Endothelial cell of umbilical vein (primary cell): ENCODE measurements around the gene MYO15A. TPM values are rescaled to one million over a fixed set of nuclear protein-coding genes. Genes with fewer than 3 reads are reported as not detected.
A peak's percentile ranks its signal among the peaks of the same experiment; 100 is the strongest.

Source experiments
- BruUV-seq: library from RNA; stranded (reverse); fragments of 400-500 nt; replicated peaks from 2 replicates; lab custom pipeline; 2021; lab: Mats Ljungman, UMichigan
- CTCF ChIA-PET: fragments of 300-600, 350-600 bp; sonication (Branson Sonifier 250); formaldehyde crosslinking; loops from one replicate; lab custom pipeline; 2021; ENCODE audit warnings: antibody characterized with exemption, inconsistent platforms; lab: Charles Lee
- POLR2A ChIA-PET: fragments of 300-600, 350-600 bp; sonication (Branson Sonifier 250); formaldehyde crosslinking; loops from one replicate; lab custom pipeline; 2021; ENCODE audit warnings: antibody characterized with exemption, inconsistent platforms; lab: Charles Lee
- DNase-seq: peaks from one replicate; pipeline ENCODE4 v3.0.0-alpha.2; 2011; ENCODE audit warnings: low read depth, low spot score
- FAIRE-seq: peaks from 2 replicates; lab custom pipeline; 2011; peaks lifted over from hg19 to GRCh38; lab: Jason Lieb, UNC
- H2AFZ ChIP-seq: 2 replicates; pipeline ENCODE4 v1.6.0; 2012; ENCODE audit warnings: low read depth, low read length, control low read depth, inconsistent platforms
- H3K27ac ChIP-seq: 2 replicates; pipeline ENCODE4 v1.5.1; 2011; ENCODE audit warnings: low read depth, mild to moderate bottlenecking, control low read depth, low read length, moderate library complexity; ENCODE audit not compliant: insufficient read depth
- H3K27me3 ChIP-seq, 2 experiments: 2 replicates each; pipeline versions ENCODE4 v1.6.0 to v1.6.1; 2011; ENCODE audit warnings: low read length in 2 of 2, mixed read lengths in 1 of 2; ENCODE audit not compliant: control insufficient read depth in 2 of 2, insufficient read depth in 2 of 2
- H3K36me3 ChIP-seq, 2 experiments: 2 replicates in 1 of 2; 3 replicates in 1 of 2; pipeline ENCODE4 v1.5.1; 2011; ENCODE audit warnings: low read length in 2 of 2, mild to moderate bottlenecking in 1 of 2, moderate library complexity in 1 of 2; ENCODE audit not compliant: control insufficient read depth in 2 of 2, insufficient read depth in 2 of 2; ENCODE audit errors: extremely low read depth in 1 of 2
- H3K4me1 ChIP-seq: 3 replicates; pipeline ENCODE4 v1.5.1; 2011; ENCODE audit warnings: mild to moderate bottlenecking, low read length; ENCODE audit not compliant: control insufficient read depth, insufficient read depth; ENCODE audit errors: extremely low read depth
- H3K4me2 ChIP-seq: 2 replicates; pipeline ENCODE4 v1.6.1; 2011; ENCODE audit warnings: low read length, control low read depth, mixed read lengths; ENCODE audit not compliant: insufficient read depth
- H3K4me3 ChIP-seq, 3 experiments: fragments of 200-600 bp in 1 of 3; sonication (generic), shearing (Covaris generic) in 1 of 3; replicated peaks in 1 of 3; 2 replicates each; pipeline ENCODE4 v1.5.1; 2011 to 2016; ENCODE audit warnings: control low read depth in 3 of 3, low read length in 3 of 3, mild to moderate bottlenecking in 2 of 3, inconsistent platforms in 1 of 3, low read depth in 1 of 3, moderate library complexity in 1 of 3; ENCODE audit not compliant: insufficient read depth in 1 of 3
- H3K79me2 ChIP-seq: 2 replicates; pipeline ENCODE4 v1.6.0; 2012; ENCODE audit warnings: low read length, inconsistent platforms; ENCODE audit not compliant: control insufficient read depth, insufficient read depth
- H3K9ac ChIP-seq: replicated peaks from 2 replicates; pipeline ENCODE3; 2011; ENCODE audit warnings: low read length, control low read depth; ENCODE audit not compliant: insufficient read depth; ENCODE audit errors: extremely low read depth
- H3K9me1 ChIP-seq: replicated peaks from 3 replicates; pipeline ENCODE4 v1.6.0; 2011; ENCODE audit warnings: mild to moderate bottlenecking, low read length; ENCODE audit not compliant: control insufficient read depth, insufficient read depth; ENCODE audit errors: extremely low read depth
- H3K9me3 ChIP-seq: replicated peaks from 2 replicates; pipeline ENCODE4 v1.5.1; 2012; ENCODE audit warnings: low read length, inconsistent platforms; ENCODE audit not compliant: control insufficient read depth, insufficient read depth
- H4K20me1 ChIP-seq: replicated peaks from 2 replicates; pipeline ENCODE3; 2011; ENCODE audit warnings: mild to moderate bottlenecking, low read length; ENCODE audit not compliant: control insufficient read depth, insufficient read depth; ENCODE audit errors: extremely low read depth
- CTCF ChIP-seq, 2 donors: IDR thresholded peaks; 1 replicate in 1 of 2; 2 replicates in 1 of 2; pipeline ENCODE4 v1.5.1; 2011; ENCODE audit warnings: low read length in 2 of 2, mild to moderate bottlenecking in 2 of 2, moderate library complexity in 2 of 2, control low read depth in 1 of 2, inconsistent platforms in 1 of 2, low read depth in 1 of 2; ENCODE audit not compliant: insufficient read depth in 1 of 2; ENCODE audit errors: extremely low read depth in 1 of 2
- EZH2 ChIP-seq: IDR thresholded peaks from 2 replicates; pipeline ENCODE4 v1.6.1; 2012; ENCODE audit warnings: borderline replicate concordance, low read depth, mild to moderate bottlenecking, moderate library complexity, low read length, inconsistent platforms; ENCODE audit not compliant: severe bottlenecking
- FOS ChIP-seq: IDR thresholded peaks from 2 replicates; pipeline ENCODE4 v1.6.1; 2011; ENCODE audit warnings: mild to moderate bottlenecking, low read length, moderate library complexity, borderline replicate concordance; ENCODE audit not compliant: insufficient read depth
- GATA2 ChIP-seq: IDR thresholded peaks from 2 replicates; pipeline ENCODE4 v1.7.0; 2011; ENCODE audit warnings: low read depth, mild to moderate bottlenecking, moderate library complexity, mixed read lengths, low read length; ENCODE audit not compliant: insufficient read length, insufficient read depth
- JUN ChIP-seq: IDR thresholded peaks from 2 replicates; pipeline ENCODE4 v1.6.1; 2011; ENCODE audit warnings: borderline replicate concordance, low read depth; ENCODE audit not compliant: insufficient read length, insufficient read depth
- MAX ChIP-seq: IDR thresholded peaks from 2 replicates; pipeline ENCODE4 v1.6.1; 2011; ENCODE audit not compliant: insufficient read depth, insufficient read length
- MYC ChIP-seq: IDR thresholded peaks from one replicate; pipeline ENCODE4 v1.6.1; 2011; ENCODE audit warnings: mild to moderate bottlenecking, low read depth, low read length
- POLR2A ChIP-seq: IDR thresholded peaks from 2 replicates; pipeline ENCODE4 v1.6.1; 2012; ENCODE audit warnings: low read depth, mild to moderate bottlenecking, control low read depth, low read length
- POLR2AphosphoS5 ChIP-seq: IDR thresholded peaks from 2 replicates; pipeline ENCODE4 v1.6.1; 2012; ENCODE audit warnings: low read depth, mild to moderate bottlenecking, control low read depth, low read length, moderate library complexity; ENCODE audit not compliant: insufficient read depth
- dilution Hi-C: fragments of 300-500 bp; cut with MboI; formaldehyde crosslinking; loops from one replicate; pipeline ENCODE4 v1.15.0; 2019; ENCODE audit warnings: low sequenced_read_pairs; ENCODE audit not compliant: extremely low pct_ligation_motif_present
- intact Hi-C: fragments of 100-400 bp; cut with micrococcal nuclease; formaldehyde crosslinking; loops from one replicate; pipeline ENCODE4 v1.10.0; 2022
- polyA plus RNA-seq, 4 experiments: library from polyadenylated mRNA; depleted of rRNA in 3 of 4; stranded (reverse) in 3 of 4; unstranded in 1 of 4; fragments of >200 nt; gene quantifications; 2 replicates each; pipeline versions ENCODE4 v1.2.1 to v1.2.3, GENCODE V29; 2011 to 2012; ENCODE audit warnings: missing spikeins in 1 of 4
- total RNA-seq: library from RNA; stranded (reverse); gene quantifications from 2 replicates; pipeline ENCODE4 v1.2.3, GENCODE V29; 2021

Gene MYO15A
- total and polyA plus RNA-seq, 2 donors (not counting 3 experiments of a cell fraction or from before 2014, with no cell fraction given): 0.46 to 0.82 TPM

- no peak overlapping the region for H2AFZ ChIP-seq
- BruUV-seq: no TSS peak
- FAIRE-seq (peak; percentile 12), DNase-seq (no peak)
- dilution Hi-C loops (no loop called here), intact Hi-C loops (no loop called here)
- H3K9me3 ChIP-seq: no peaks in the 10 kb centered on the region
- no peak for TF ChIP-seq FOS
- H3K4me2 ChIP-seq: no peak overlapping the region
- no peaks in the 10 kb centered on the region for H3K4me1 ChIP-seq
- no peaks in the 10 kb centered on the region for H3K36me3 ChIP-seq
- POLR2A ChIA-PET: no interaction called here
- no peak overlapping the region for H3K9ac ChIP-seq
- H3K9me1 ChIP-seq: no peaks in the 10 kb centered on the region
- no peaks in the 10 kb centered on the region for H3K27me3 ChIP-seq
- CTCF ChIA-PET: interaction anchor here (1.6 kb wide), 1 partner anchor 10 kb away, joined by 5 read pairs; no protein-coding TSS in a partner anchor
- no peak overlapping the region for H3K4me3 ChIP-seq
- H4K20me1 ChIP-seq: no peaks in the 10 kb centered on the region
- no peaks in the 10 kb centered on the region for H3K79me2 ChIP-seq
- no peak overlapping the region for H3K27ac ChIP-seq
Measured at GRCh38 chr17:18172531-18173278, 64.1 kb downstream of the MYO15A start.

- intact Hi-C loops (no loop called here), dilution Hi-C loops (no loop called here)
- no peak for TF ChIP-seq MYC
- TF ChIP-seq POLR2A: no peak
- no peak for TF ChIP-seq EZH2
- TF ChIP-seq CTCF (IDR thresholded peaks at IDR 0.05; ENCODE audit: extremely low read depth in 1 of 2, insufficient read depth in 1 of 2, low read depth in 1 of 2, low read length in 2 of 2): no peak
- TF ChIP-seq POLR2AphosphoS5: no peak
- no peak for TF ChIP-seq FOS
- TF ChIP-seq JUN: no peak
- no peak for TF ChIP-seq GATA2
- no peak for TF ChIP-seq MAX
- no peaks in the 10 kb centered on the region for H3K9me1 ChIP-seq
- no peak overlapping the region for H3K4me3 ChIP-seq
- no peak for FAIRE-seq
- H4K20me1 ChIP-seq: no peaks in the 10 kb centered on the region
- no peaks in the 10 kb centered on the region for H3K4me1 ChIP-seq
- H3K4me2 ChIP-seq: no peak overlapping the region
- no peaks in the 10 kb centered on the region for H3K9me3 ChIP-seq
- BruUV-seq: no TSS peak
- ChIA-PET CTCF (no interaction called here), POLR2A (no interaction called here)
- no peaks in the 10 kb centered on the region for H3K36me3 ChIP-seq
- H3K9ac ChIP-seq: no peak overlapping the region
- H3K27ac ChIP-seq: no peak overlapping the region
- no peak overlapping the region for H2AFZ ChIP-seq
- H3K27me3 ChIP-seq: no peaks in the 10 kb centered on the region
- DNase-seq: no peak
- H3K79me2 ChIP-seq: no peaks in the 10 kb centered on the region
Measured at GRCh38 chr17:18173740-18174139, 65.2 kb downstream of the MYO15A start.
